AG04450 (cell line): ENCODE measurements around the gene CNOT2. TPM values are rescaled to one million over a fixed set of nuclear protein-coding genes. Genes with fewer than 3 reads are reported as not detected.
A peak's percentile ranks its signal among the peaks of the same experiment; 100 is the strongest.
"Not testable (repeated sequence)": the region's sequence is repeated elsewhere in the genome, so short reads cannot be mapped to it uniquely, and the experiment has no call there.

ENCODE experiments used
- CTCF ChIA-PET: fragments of 300-600, 350-600 bp; formaldehyde crosslinking; extraction: SDS; loops from one replicate; lab custom pipeline; 2022; ENCODE audit warnings: antibody characterized with exemption, inconsistent platforms; lab: Charles Lee
- POLR2A ChIA-PET: fragments of 350-600 bp; formaldehyde crosslinking; extraction: SDS; loops from one replicate; lab custom pipeline; 2021; ENCODE audit warnings: antibody characterized with exemption, inconsistent platforms; lab: Yijun Ruan, JAX
- DNase-seq: peaks from one replicate; pipeline ENCODE4 v3.0.0-alpha.2; 2011; ENCODE audit warnings: low read depth, low spot score
- H3K27ac ChIP-seq: one replicate; pipeline ENCODE4 v1.5.1; 2012; ENCODE audit warnings: low read depth, low read length, control low read depth
- H3K27me3 ChIP-seq: one replicate; pipeline ENCODE4 v1.6.0; 2012; ENCODE audit warnings: low read length; ENCODE audit not compliant: control insufficient read depth, insufficient read depth
- H3K4me3 ChIP-seq: 2 replicates; pipeline ENCODE4 v1.5.1; 2011; ENCODE audit warnings: mild to moderate bottlenecking, low read depth, low read length, control low read depth
- H3K9me3 ChIP-seq: 2 replicates; pipeline ENCODE4 v1.5.1; 2012; ENCODE audit warnings: low read length; ENCODE audit not compliant: control insufficient read depth, insufficient read depth
- polyA plus RNA-seq: library from polyadenylated mRNA; depleted of rRNA; stranded (reverse); fragments of >200 nt; gene quantifications from 2 replicates; pipeline ENCODE4 v1.2.3, GENCODE V29; 2011
- TF ChIP-seq, protein P1 (sequence below): IDR thresholded peaks from 2 replicates; pipeline ENCODE4 v1.5.1; 2011; ENCODE audit warnings: low read depth, low read length, control low read depth, inconsistent platforms

The CNOT2 gene
- polyA plus RNA-seq, 1 experiment = 74.3 TPM

DNA sequence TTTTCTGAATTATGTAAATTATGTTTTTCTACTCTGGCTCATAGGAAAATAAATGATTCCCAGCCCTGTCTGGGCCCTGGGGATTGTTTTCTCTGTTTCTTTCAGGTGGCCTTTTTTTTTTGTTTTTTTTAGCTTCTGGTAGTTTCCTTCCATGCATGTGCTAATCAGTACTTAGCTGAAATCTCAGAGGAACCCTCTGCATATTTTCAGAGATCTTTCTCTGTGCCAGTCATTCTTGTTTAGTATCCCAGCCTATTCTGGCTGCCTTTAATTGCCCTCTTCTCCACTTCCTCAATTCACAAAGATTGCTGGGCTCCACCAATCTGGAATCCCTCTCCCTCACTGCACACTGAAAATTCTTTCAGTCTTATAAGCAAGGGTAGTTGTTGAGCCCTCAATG, 46.9 kb downstream of the CNOT2 start:
- CTCF ChIA-PET = interaction anchor here (1.1 kb wide), 1 partner anchor 389 kb away, joined by 3 read pairs; no protein-coding TSS in a partner anchor
- H3K27ac ChIP-seq = no peak overlapping the region
- H3K27me3 ChIP-seq = no peaks in the 10 kb centered on the region
- no peak for DNase-seq
- POLR2A ChIA-PET = no interaction called here
- H3K4me3 ChIP-seq = no peak overlapping the region
- TF ChIP-seq, protein P1, sequence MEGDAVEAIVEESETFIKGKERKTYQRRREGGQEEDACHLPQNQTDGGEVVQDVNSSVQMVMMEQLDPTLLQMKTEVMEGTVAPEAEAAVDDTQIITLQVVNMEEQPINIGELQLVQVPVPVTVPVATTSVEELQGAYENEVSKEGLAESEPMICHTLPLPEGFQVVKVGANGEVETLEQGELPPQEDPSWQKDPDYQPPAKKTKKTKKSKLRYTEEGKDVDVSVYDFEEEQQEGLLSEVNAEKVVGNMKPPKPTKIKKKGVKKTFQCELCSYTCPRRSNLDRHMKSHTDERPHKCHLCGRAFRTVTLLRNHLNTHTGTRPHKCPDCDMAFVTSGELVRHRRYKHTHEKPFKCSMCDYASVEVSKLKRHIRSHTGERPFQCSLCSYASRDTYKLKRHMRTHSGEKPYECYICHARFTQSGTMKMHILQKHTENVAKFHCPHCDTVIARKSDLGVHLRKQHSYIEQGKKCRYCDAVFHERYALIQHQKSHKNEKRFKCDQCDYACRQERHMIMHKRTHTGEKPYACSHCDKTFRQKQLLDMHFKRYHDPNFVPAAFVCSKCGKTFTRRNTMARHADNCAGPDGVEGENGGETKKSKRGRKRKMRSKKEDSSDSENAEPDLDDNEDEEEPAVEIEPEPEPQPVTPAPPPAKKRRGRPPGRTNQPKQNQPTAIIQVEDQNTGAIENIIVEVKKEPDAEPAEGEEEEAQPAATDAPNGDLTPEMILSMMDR = no peak
- no peaks in the 10 kb centered on the region for H3K9me3 ChIP-seq

DNA sequence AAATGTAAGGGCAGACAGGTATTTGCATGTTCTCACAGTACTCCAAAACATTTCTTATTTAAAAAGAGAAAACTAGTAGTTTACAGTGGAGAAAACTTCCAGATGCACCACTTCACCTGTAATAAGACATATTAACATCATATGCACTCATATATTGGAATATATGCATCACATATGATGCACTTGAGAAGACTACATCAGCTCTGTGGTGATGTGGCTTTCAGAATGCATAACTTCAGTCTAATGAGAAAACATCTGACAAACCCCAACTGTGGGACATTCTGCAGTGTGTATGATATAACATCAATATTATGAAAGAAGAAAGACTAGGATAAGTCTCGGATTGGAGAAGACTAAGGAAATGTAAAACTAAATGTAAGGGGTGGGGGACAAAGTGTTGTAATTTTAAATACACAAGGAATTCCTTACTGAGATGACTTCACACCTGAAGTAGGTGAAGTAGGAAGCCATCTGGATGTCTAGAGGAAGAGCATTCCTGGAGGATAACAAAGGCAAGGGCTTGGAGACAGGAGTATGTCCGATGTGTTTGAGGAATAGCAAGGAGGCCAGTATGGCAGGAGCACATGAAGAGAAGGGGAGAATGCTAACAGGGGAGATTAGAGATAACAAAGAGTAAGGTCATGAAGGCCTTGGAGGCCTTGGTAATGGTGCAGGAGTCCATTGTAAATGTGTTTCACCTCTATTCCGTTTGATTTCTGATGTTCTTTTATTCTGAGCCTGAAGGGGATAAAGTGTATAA, 49.0 kb downstream of the CNOT2 start:
- POLR2A ChIA-PET = no interaction called here
- DNase-seq = no peak
- no peaks in the 10 kb centered on the region for H3K9me3 ChIP-seq
- TF ChIP-seq, protein P1 = no peak
- CTCF ChIA-PET = interaction anchor here (0.9 kb wide), 1 partner anchor 391 kb away, joined by 3 read pairs; no protein-coding TSS in a partner anchor
- no peak overlapping the region for H3K4me3 ChIP-seq
- H3K27me3 ChIP-seq = no peaks in the 10 kb centered on the region
- H3K27ac ChIP-seq = no peak overlapping the region

DNA sequence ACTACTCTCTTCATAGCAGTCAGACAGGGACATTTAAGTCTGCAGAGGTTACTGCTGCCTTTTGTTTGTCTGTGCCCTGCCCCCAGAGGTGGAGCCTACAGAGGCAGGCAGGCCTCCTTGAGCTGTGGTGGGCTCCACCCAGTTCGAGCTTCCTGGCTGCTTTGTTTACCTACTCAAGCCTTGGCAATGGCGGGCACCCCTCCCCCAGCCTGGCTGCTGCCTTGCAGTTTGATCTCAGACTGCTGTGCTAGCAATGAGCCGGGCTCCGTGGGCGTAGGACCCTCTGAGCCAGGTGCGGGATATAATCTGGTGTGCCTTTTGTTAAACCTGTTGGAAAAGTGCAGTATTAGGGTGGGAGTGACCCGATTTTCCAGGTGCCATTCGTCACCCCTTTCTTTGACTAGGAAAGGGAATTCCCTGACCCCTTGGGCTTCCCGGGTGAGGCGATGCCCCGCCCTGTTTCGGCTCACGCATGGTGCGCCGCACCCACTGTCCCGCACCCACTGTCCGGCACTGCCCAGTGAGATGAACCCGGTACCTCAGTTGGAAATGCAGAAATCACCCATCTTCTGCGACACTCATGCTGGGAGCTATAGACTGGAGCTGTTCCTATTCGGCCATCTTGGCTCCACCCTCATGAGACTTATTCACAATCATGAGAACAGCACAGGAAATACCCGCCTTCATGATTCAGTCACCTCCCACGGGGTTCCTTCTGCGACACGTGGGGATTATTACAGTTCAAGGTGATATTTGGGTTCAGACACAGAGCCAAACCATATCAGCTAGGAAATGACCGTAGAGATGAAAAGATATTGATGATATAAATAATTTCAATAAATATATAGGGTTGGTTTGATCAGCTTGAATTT, 61.7 kb downstream of the CNOT2 start:
- CTCF ChIA-PET = interaction anchor here (2.7 kb wide), 1 partner anchor 404 kb away, joined by 15 read pairs; no protein-coding TSS in a partner anchor
- H3K27ac ChIP-seq = not testable (repeated sequence)

DNA sequence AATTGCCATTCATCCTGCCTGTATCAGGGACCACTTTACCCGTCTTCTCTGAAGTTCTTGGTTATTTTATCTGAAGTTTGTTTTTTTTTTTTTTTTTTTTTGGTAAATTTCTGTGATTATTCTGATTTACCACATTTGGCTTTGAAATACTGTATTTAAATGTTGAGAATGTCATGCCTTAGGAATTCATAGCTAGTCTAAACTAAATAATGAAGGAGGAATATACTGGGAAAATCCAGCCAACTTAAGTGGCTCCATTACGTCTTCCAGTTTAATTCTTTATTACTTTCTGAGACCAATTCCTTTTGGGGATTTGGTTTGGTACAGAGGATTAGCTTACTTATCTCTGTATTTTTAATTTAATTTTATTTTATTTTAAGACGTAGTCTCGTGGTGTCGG, 62.6 kb downstream of the CNOT2 start:
- Histone ChIP-seq H3K27me3 (no peaks in the 10 kb centered on the region), H3K27ac (no peak overlapping the region), H3K9me3 (peaks cover 11% of the 10 kb centered on the region), H3K4me3 (no peak overlapping the region)
- CTCF ChIA-PET = interaction anchor here (0.6 to 2.7 kb wide), 3 partner anchors 160 to 405 kb away, joined by 3 to 15 read pairs (median 5); no protein-coding TSS in a partner anchor
- POLR2A ChIA-PET = no interaction called here
- TF ChIP-seq, protein P1 = no peak
- peak; percentile 1 for DNase-seq

More for the DNA sequence above, 61.7 kb downstream of the CNOT2 start:
- H3K4me3 ChIP-seq, H3K27me3 ChIP-seq, POLR2A ChIA-PET, DNase-seq: not testable (repeated sequence)
- H3K9me3 ChIP-seq = peaks cover 11% of the 10 kb centered on the region

DNA sequence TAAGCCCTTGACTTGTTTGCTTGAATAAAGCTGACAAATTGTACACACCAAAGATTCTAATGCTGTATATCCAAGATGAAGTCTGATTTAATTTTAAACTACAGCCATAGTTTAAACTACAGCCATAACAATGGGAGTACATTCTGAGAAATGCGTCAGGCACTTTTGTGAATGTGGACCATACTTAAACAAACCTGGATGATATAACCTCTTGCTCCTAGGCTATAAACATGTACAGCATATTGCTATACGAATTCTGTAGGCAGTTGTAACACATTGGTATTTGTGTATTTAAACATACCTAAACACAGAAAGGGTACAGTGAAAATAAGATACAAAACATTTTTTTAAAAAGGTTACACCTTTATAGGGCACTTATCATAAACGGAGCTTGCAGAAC, 63.4 kb downstream of the CNOT2 start:
- TF ChIP-seq, protein P1 = no peak

More for the DNA sequence above, 63.4 kb downstream of the CNOT2 start:
- no peak for DNase-seq
- Histone ChIP-seq H3K4me3 (no peak overlapping the region), H3K9me3 (peaks cover 11% of the 10 kb centered on the region), H3K27me3 (no peaks in the 10 kb centered on the region), H3K27ac (no peak overlapping the region)
- CTCF ChIA-PET = interaction anchor here (2.7 kb wide), 1 partner anchor 406 kb away, joined by 15 read pairs; no protein-coding TSS in a partner anchor
- POLR2A ChIA-PET = no interaction called here
